ENCODE measurements around the gene TSC22D2. TPM values are rescaled to one million over a fixed set of nuclear protein-coding genes. Genes with fewer than 3 reads are reported as not detected.

Gene TSC22D2
- total and polyA plus RNA-seq, 2 of the 4 experiments (the other 2 are of a cell fraction) = 12.2 to 20.5 TPM

DNA sequence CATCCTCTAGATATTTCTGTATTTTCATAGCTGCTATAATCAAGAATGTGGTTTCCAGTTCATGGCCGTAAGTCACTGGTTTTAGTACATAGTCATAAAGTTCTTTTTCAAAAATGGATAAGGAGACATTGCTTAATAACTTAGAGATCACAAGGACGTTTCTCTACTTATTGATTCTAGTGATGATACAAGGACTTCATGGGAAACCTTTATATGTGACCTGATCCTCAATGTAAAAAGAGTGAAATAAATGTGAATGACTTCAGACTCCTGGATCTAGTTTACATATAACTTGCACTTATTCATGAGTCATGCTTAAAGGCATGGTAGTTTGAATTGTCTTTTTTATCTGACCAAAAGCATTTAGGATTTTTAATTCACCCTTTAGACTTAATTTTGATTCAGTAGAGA lies 35.2 kb downstream of the TSC22D2 start:
- no peaks in the 10 kb centered on the region; the same call in none of the 2 replicates for H3K36me3 ChIP-seq (ENCODE audit: control insufficient read depth, insufficient read depth, low read length)
- H3K14ac ChIP-seq (replicated peaks; ENCODE audit: low read depth, low read length) = 0 out of 2 replicates have a peak overlapping the region, but pooled peaks have one; percentile 32
- no peak overlapping the region for H2BK20ac ChIP-seq (ENCODE audit: low read depth, low read length)
- WGBS, 2 experiments (ENCODE audit: extremely low coverage in 2 of 2, insufficient read length in 1 of 2) = no CpG with 5 or more reads among the region's 2 CpGs
- no peak overlapping the region for H3K4me3 ChIP-seq (ENCODE audit: insufficient read depth, low read depth, low read length)
- ChIA-PET CTCF (no interaction called here), POLR2A (ENCODE audit: unreplicated experiment) (no interaction called here)
- no peak overlapping the region for H3K23ac ChIP-seq (ENCODE audit: low read depth, low read length)
- no TSS peak for BruUV-seq (replicated peaks)
- intact Hi-C loops (cut with micrococcal nuclease) = no loop called here
- no peak overlapping the region for H2AK9ac ChIP-seq (replicated peaks; ENCODE audit: low read depth, low read length, poor library complexity)
- no peak overlapping the region for H2AK5ac ChIP-seq (ENCODE audit: low read depth, low read length)
- peaks cover 15% of the 10 kb centered on the region for H3K4me1 ChIP-seq (ENCODE audit: control insufficient read depth, insufficient read depth, low read length)
- H3K18ac ChIP-seq (ENCODE audit: low read depth, low read length) = no peak overlapping the region
- no peak overlapping the region for H3K27ac ChIP-seq (ENCODE audit: insufficient read depth, low read length)
- DNase-seq (peak; percentile 80), ATAC-seq (ENCODE audit: low read depth) (peak; percentile 70)
- H4K8ac ChIP-seq (ENCODE audit: low read depth in 2 of 2, low read length in 2 of 2) = no peak overlapping the region
- no peaks in the 10 kb centered on the region for H3K27me3 ChIP-seq (ENCODE audit: control insufficient read depth, insufficient read depth, low read length)
- H4K5ac ChIP-seq (ENCODE audit: low read depth, low read length) = no peak overlapping the region
- H3K4me2 ChIP-seq (ENCODE audit: low read depth, low read length) = peak overlapping the region; percentile 74; the same call in 1 of the 2 replicates
- peaks cover 8 to 52% of the 10 kb centered on the region in 2 experiments; a peak in 3 of 4 replicates for H3K79me1 ChIP-seq (ENCODE audit: low read depth in 1 of 2, low read length in 2 of 2)
- H2BK5ac ChIP-seq (ENCODE audit: low read depth, low read length, poor library complexity, severe bottlenecking) = peak overlapping the region; percentile 84
- H3K4ac ChIP-seq (ENCODE audit: low read depth, low read length) = no peak overlapping the region
- no peak overlapping the region for H2AFZ ChIP-seq (replicated peaks; ENCODE audit: low read length, poor library complexity)
- no peak overlapping the region for H3K9ac ChIP-seq (ENCODE audit: low read depth, low read length)
- TF ChIP-seq NFE2L2 (IDR thresholded peaks at IDR 0.05; ENCODE audit: low read depth, low read length) = peak; percentile 57
- TF ChIP-seq, protein P1, sequence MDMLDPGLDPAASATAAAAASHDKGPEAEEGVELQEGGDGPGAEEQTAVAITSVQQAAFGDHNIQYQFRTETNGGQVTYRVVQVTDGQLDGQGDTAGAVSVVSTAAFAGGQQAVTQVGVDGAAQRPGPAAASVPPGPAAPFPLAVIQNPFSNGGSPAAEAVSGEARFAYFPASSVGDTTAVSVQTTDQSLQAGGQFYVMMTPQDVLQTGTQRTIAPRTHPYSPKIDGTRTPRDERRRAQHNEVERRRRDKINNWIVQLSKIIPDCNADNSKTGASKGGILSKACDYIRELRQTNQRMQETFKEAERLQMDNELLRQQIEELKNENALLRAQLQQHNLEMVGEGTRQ (IDR thresholded peaks at IDR 0.05; ENCODE audit: low read depth, low read length) = no peak
- TF ChIP-seq MAFK (IDR thresholded peaks at IDR 0.05; ENCODE audit: low read depth, low read length) = 0 out of 2 replicates have a peak, but pooled peaks have one; percentile 4
- no peak for TF ChIP-seq MXI1 (IDR thresholded peaks at IDR 0.05; ENCODE audit: borderline replicate concordance, low read depth, low read length)
- no peak for TF ChIP-seq CEBPB (IDR thresholded peaks at IDR 0.05; ENCODE audit: low read depth, low read length)
- TF ChIP-seq SMC3 (IDR thresholded peaks at IDR 0.05; ENCODE audit: low read depth, low read length) = no peak
- TF ChIP-seq CHD1 (IDR thresholded peaks at IDR 0.05; ENCODE audit: low read depth, low read length) = no peak
- peak; percentile 57; the same call in 1 of the 2 replicates for TF ChIP-seq FOS (IDR thresholded peaks at IDR 0.05; ENCODE audit: low read depth, low read length)
- no peak for TF ChIP-seq MAZ (IDR thresholded peaks at IDR 0.05; ENCODE audit: borderline replicate concordance, low read depth, low read length)
- H3K9me3 ChIP-seq (ENCODE audit: control insufficient read depth, insufficient read depth, low read length) = no peaks in the 10 kb centered on the region
- H4K91ac ChIP-seq (ENCODE audit: insufficient read depth, low read depth, low read length) = no peak overlapping the region
- H3K56ac ChIP-seq (ENCODE audit: extremely low read depth, insufficient read depth, low read length) = no peak overlapping the region; the same call in 1 of the 2 replicates
- dilution Hi-C loops (cut with HindIII; ENCODE audit: low sequenced_read_pairs, unreplicated experiment) = no loop called here
- no peak overlapping the region for H2BK120ac ChIP-seq (ENCODE audit: low read depth, low read length)
- H2BK15ac ChIP-seq (ENCODE audit: low read depth, low read length) = no peak overlapping the region
- in situ Hi-C loops (cut with MboI; ENCODE audit: low sequenced_read_pairs) = no loop called here
- H4K20me1 ChIP-seq (ENCODE audit: insufficient read depth, low read length) = peaks cover 49% of the 10 kb centered on the region
- H3K9me1 ChIP-seq (ENCODE audit: insufficient read depth, low read length) = peaks cover 7% of the 10 kb centered on the region
